Endodermal cell (in vitro differentiated cells): ENCODE data around the gene SF3B3. TPM values are rescaled to one million over a fixed set of nuclear protein-coding genes. Genes with fewer than 3 reads are reported as not detected.
A peak's percentile ranks its signal among the peaks of the same experiment; 100 is the strongest.

Experiments
- DNase-seq: peaks from one replicate; pipeline ENCODE4 v3.0.0-alpha.2; 2017
- H3K27ac ChIP-seq: 2 replicates; pipeline ENCODE4 v1.5.1; 2013; ENCODE audit warnings: mild to moderate bottlenecking, low read depth, low read length, moderate library complexity
- H3K27me3 ChIP-seq: 2 replicates; pipeline ENCODE4 v1.6.1; 2013; ENCODE audit warnings: mild to moderate bottlenecking, low read length, moderate library complexity; ENCODE audit not compliant: insufficient read depth, control insufficient read depth, poor library complexity, severe bottlenecking
- H3K36me3 ChIP-seq: 2 replicates; pipeline ENCODE4 v1.7.0; 2013; ENCODE audit warnings: mild to moderate bottlenecking, low read length, moderate library complexity; ENCODE audit not compliant: control insufficient read depth, insufficient read depth
- H3K4me1 ChIP-seq: one replicate; pipeline ENCODE4 v1.7.0; 2013; ENCODE audit warnings: low read length; ENCODE audit not compliant: control insufficient read depth, insufficient read depth
- H3K4me3 ChIP-seq: 2 replicates; pipeline ENCODE4 v1.5.1; 2013; ENCODE audit warnings: mild to moderate bottlenecking, low read length, moderate library complexity
- H3K9ac ChIP-seq: 2 replicates; pipeline ENCODE4 v1.6.1; 2013; ENCODE audit warnings: mild to moderate bottlenecking, low read length, moderate library complexity; ENCODE audit not compliant: poor library complexity, severe bottlenecking; ENCODE audit errors: extremely low read depth
- H3K9me3 ChIP-seq: 2 replicates; pipeline ENCODE4 v1.6.1; 2013; ENCODE audit warnings: mild to moderate bottlenecking, low read length, moderate library complexity; ENCODE audit not compliant: control insufficient read depth
- H3K27ac Mint-ChIP-seq: 2 replicates; pipeline ENCODE4 v1.8.0; 2020; ENCODE audit warnings: mixed read lengths
- H3K27me3 Mint-ChIP-seq: 2 replicates; pipeline ENCODE4 v1.8.0; 2021; ENCODE audit warnings: mild to moderate bottlenecking, mixed read lengths; ENCODE audit not compliant: insufficient read depth
- H3K36me3 Mint-ChIP-seq: 2 replicates; pipeline ENCODE4 v1.8.0; 2020; ENCODE audit warnings: low read depth, mixed read lengths
- H3K4me1 Mint-ChIP-seq: 2 replicates; pipeline ENCODE4 v1.8.0; 2020; ENCODE audit warnings: mixed read lengths
- H3K4me3 Mint-ChIP-seq: 2 replicates; pipeline ENCODE4 v1.8.0; 2020; ENCODE audit warnings: mild to moderate bottlenecking, moderate library complexity, mixed read lengths
- H3K9me3 Mint-ChIP-seq: 2 replicates; pipeline ENCODE4 v1.8.0; 2020; ENCODE audit warnings: mild to moderate bottlenecking, mixed read lengths
- CTCF ChIP-seq: fragments of 200-600 bp; sonication (generic); conservative IDR thresholded peaks from 2 replicates; pipeline ENCODE4 v1.5.0; 2021; ENCODE audit warnings: antibody characterized with exemption, mild to moderate bottlenecking
- WGBS, 2 experiments: methylation state at CpG; one replicate each; pipeline versions ENCODE4 v1.1.5 to v1.1.7; 2013; ENCODE audit warnings: missing lambda C conversion rate in 2 of 2, mixed read lengths in 1 of 2; ENCODE audit not compliant: insufficient coverage in 1 of 2, insufficient read length in 1 of 2; 5-methylcytosine and 5-hydroxymethylcytosine counted together
- total RNA-seq, 2 donors: library from RNA; stranded (reverse); fragmentation: NEBNext Ultra II Directional in 1 of 2; extraction: Animal tissue kit (Norgen Biotek cat#: 25700) in 1 of 2; gene quantifications; 2 replicates in 1 of 2; 3 replicates in 1 of 2; pipeline ENCODE4 v1.2.1, GENCODE V29; 2021

The SF3B3 gene
- total RNA-seq, 2 donors from 2014 or later, result 479 to 484 TPM

GRCh38 chr16:70571623-70572022 lies 48.0 kb downstream of the SF3B3 start:
- H3K27ac Mint-ChIP-seq, result peak overlapping the region; percentile 15

DNA sequence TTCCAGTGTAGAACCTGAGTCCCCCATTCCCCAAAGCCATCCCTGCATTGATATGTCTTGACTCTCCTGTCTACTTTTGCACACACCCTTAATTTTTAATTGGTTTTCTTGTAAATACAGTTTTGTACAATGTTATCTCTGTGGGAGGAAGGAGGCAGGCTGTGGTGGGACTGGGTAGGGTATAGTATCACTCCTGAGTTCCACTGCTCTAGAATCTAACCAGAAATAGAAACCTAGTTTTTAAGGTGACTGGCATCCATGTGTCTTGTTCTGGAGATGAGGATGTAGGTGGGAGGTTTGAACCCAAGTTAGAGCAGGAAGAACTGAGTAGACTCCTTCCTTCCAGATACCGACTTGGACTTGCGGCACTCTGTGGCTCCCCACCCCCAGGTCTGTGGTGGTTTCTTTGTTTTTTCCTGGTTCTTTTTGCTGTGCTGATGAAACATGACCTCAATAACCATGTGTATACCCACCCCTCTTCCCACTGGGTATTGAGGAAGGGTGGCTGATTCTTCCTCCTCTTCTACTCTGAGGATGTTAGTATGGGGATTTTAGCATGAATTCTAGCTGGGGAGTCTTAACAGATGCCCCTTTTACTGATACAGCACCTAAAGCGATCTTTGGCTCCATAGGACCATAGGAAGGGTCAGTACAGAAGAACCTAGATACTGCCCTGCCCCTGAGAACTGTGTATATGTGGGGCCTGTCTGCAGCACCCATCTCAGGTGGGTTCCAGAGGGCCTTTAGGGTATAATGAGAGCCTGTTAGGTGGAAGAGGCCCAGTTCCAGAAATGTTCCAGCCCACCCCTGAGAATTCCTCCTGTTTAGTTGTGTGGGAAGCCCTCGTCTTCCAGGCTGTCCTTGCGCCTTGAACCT lies 48.7 kb downstream of the SF3B3 start:
- peaks cover 73% of the 10 kb centered on the region for H3K36me3 Mint-ChIP-seq
- H3K4me1 ChIP-seq, result no peaks in the 10 kb centered on the region

More at GRCh38 chr16:70571623-70572022, 48.0 kb downstream of the SF3B3 start:
- no peaks in the 10 kb centered on the region for H3K4me1 ChIP-seq
- Mint-ChIP-seq H3K9me3 (no peaks in the 10 kb centered on the region), H3K4me1 (no peaks in the 10 kb centered on the region), H3K4me3 (no peak overlapping the region), H3K27me3 (no peaks in the 10 kb centered on the region), H3K36me3 (peaks cover 80% of the 10 kb centered on the region)
- H3K27me3 ChIP-seq, result no peaks in the 10 kb centered on the region
- WGBS, 2 experiments, result 96 to 100% methylated on average over 7 to 8 of the region's 8 CpGs
- DNase-seq, result no peak
- peaks cover 87% of the 10 kb centered on the region for H3K36me3 ChIP-seq
- no peak for TF ChIP-seq CTCF
- no peak overlapping the region for H3K4me3 ChIP-seq
- H3K27ac ChIP-seq, result no peak overlapping the region
- H3K9me3 ChIP-seq, result no peaks in the 10 kb centered on the region
- no peak overlapping the region for H3K9ac ChIP-seq

GRCh38 chr16:70572926-70573270 lies 49.3 kb downstream of the SF3B3 start:
- peaks cover 74% of the 10 kb centered on the region for H3K36me3 ChIP-seq
- no peak overlapping the region for H3K4me3 ChIP-seq
- no peaks in the 10 kb centered on the region for H3K27me3 Mint-ChIP-seq
- H3K4me1 Mint-ChIP-seq, result no peaks in the 10 kb centered on the region
- H3K27ac ChIP-seq, result no peak overlapping the region
- no peak for DNase-seq
- no peaks in the 10 kb centered on the region for H3K9me3 Mint-ChIP-seq
- no peaks in the 10 kb centered on the region for H3K4me1 ChIP-seq
- 91 to 100% methylated on average over 2 of the region's 2 CpGs for WGBS, 2 experiments
- H3K27ac Mint-ChIP-seq, result no peak overlapping the region
- H3K9ac ChIP-seq, result no peak overlapping the region
- H3K27me3 ChIP-seq, result no peaks in the 10 kb centered on the region
- H3K36me3 Mint-ChIP-seq, result peaks cover 68% of the 10 kb centered on the region
- no peak overlapping the region for H3K4me3 Mint-ChIP-seq
- no peaks in the 10 kb centered on the region for H3K9me3 ChIP-seq
- TF ChIP-seq CTCF, result no peak

More for the DNA sequence above, 48.7 kb downstream of the SF3B3 start:
- no peaks in the 10 kb centered on the region for H3K9me3 ChIP-seq
- no peaks in the 10 kb centered on the region for H3K27me3 ChIP-seq
- no peak for TF ChIP-seq CTCF
- DNase-seq, result no peak
- Mint-ChIP-seq H3K4me1 (no peaks in the 10 kb centered on the region), H3K9me3 (no peaks in the 10 kb centered on the region), H3K27ac (peak overlapping the region; percentile 15), H3K27me3 (no peaks in the 10 kb centered on the region), H3K4me3 (no peak overlapping the region)
- WGBS, 2 experiments, result 94 to 99% methylated on average over 3 to 4 of the region's 5 CpGs
- no peak overlapping the region for H3K4me3 ChIP-seq
- H3K36me3 ChIP-seq, result peaks cover 80% of the 10 kb centered on the region
- H3K27ac ChIP-seq, result no peak overlapping the region
- no peak overlapping the region for H3K9ac ChIP-seq
